HG02852 (cell line): Measurements from ENCODE around the gene FANCI.
"Not testable (repeated sequence)": the region's sequence is repeated elsewhere in the genome, so short reads cannot be mapped to it uniquely, and the experiment has no call there.

Experiments used
- ATAC-seq: cut with Tn5 transposase; IDR thresholded peaks from one replicate; pipeline ENCODE4 v1.9.1; 2021; ENCODE audit warnings: mild to moderate bottlenecking, moderate library complexity; ENCODE audit not compliant: unreplicated experiment

The FANCI gene

GRCh38 chr15:89221543-89221942 lies 22.2 kb upstream of the FANCI start, which contains the start of gene RLBP1:
RLBP1 (minus strand) TSS chr15:89221579; CDS start chr15:89218975, 2,604 bp downstream.
- no peak for ATAC-seq

DNA sequence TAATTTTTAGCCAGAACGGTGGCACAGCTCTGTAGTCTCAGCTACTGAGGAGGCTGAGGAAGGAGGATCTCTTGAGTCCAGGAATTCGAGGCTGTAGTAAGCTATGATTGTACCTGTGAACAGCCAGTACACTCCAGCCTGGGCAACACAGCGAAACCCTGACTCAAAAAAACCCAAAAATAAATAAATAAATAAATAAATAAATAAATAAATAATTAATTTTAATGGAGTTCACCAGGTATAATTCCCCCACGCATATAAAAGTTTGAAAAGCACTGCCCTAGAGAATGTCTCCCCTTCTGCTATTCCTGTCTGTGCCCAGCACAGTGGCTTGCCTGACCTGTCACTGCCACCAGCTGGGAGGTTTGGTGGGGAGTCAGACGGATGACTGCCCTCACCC lies 18.2 kb upstream of the FANCI start:
- ATAC-seq, result no peak

- no peak for ATAC-seq
Observed at GRCh38 chr15:89226359-89227221, 17.2 kb upstream of the FANCI start.

DNA sequence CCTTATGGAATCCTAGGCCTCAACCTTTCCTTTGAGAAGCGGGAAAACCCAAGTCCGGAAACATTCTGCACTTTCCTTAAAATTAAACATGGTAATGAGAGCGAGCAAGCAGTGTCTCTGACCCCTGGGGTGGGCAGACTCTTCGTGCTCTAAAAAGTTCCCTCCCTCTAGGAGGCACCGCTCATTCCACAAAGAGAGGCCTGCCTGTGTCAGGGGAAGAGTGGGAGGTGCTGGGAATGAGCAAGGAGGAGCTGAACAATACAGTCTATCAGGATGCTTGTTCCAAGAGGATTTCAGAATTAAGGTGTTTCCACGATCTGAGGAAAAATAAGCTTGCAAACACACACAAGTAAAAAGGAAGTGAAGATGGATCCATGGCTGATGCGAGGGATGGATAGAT lies 16.4 kb upstream of the FANCI start:
- ATAC-seq, result no peak

- ATAC-seq, result no peak
Observed at GRCh38 chr15:89230277-89230676, 13.5 kb upstream of the FANCI start.

DNA sequence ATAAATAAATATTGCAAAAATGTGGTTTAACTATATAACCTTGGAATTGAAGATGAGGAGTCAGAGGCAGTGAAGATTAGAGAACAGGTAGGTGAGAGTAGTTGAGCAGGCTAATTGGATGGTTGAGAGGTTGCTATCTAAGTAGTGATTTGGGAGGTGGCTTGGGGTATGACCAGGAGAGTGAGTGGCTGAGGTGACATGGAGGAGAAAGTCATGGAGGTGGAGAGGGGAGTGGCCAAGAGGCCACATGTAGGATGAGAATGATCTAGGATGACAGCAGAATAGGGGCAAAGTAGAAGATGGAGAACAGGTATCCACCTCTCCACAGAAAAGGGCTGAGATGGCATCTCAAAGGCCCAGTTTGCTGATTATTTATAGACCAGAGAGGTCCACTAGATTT lies 11.9 kb upstream of the FANCI start:
- no peak for ATAC-seq

DNA sequence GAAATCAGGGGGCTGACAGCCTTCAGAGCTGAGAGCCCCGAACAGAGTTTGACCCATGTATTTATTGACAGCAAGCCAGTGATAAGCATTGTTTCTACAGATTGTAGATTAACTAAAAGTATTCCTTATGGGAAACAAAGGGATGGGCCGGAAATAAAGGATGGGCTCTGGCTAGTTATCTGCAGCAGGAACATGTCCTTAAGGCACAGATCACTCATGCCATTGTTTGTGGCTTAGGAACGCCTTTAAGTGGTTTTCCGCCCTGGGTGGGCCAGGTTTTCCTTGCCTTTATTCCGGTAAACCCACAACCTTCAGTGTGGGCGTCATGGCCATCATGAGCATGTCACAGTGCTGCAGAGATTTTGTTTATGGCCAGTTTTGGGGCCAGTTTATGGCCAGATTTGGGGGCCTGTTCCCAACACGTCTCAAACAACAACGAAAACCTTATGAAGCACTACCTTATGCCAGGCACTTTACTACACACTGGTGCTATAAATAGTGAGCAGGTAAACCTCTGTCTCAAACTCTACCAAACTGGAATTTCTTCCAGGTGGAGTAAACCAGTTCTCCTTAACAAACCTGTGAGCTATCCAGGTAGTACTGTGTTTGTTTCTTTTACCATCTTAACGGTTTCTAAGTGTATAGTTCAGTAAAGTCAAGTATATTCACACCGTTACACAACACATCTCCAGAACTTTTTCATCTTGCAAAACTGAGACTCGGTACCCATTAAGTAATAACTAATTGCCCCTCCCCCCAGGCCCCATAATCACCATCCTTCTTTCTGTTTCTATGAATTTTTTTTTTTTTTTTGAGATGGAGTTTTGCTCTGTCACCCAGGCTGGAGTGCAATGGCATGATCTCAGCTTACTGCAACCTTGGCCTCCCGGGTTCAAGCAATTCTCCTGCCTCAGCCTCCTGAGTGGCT lies 3.6 kb upstream of the FANCI start:
- not testable (repeated sequence) for ATAC-seq

DNA sequence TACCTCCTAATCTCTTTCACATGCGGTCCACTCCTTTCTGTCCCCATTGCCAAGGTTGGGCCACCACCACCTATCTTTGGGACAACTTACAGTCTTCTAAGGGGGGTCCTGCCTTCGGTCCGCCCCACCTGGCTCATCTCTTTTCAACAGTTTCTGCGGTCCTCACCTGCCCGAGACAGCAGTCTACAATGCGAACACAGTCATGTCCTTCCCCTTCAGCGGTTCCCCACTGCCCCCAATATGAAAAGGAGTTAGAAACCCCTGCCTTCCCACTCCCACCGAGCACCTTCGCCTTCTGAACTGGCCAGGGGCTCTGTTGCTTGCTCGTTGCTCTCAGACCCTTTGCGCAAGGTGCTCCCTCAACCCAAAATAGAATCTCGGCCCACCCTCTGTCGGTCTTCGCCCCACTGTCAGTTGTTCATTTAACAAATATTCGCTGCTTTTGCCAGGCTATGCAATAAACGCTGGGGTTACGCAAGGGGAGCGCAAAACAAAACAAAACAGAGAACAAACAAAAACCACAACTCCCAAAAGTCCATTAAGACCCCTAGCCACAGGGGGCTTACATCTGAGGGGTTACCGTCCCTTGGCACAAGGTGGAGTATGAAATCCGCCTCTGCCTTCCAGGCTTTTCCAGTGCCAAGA lies 611 bp upstream of the FANCI start:
- ATAC-seq, result no peak

GRCh38 chr15:89244574-89244903 lies 760 bp downstream of the FANCI start:
- ATAC-seq, result peak; percentile 15

- no peak for ATAC-seq
Observed at GRCh38 chr15:89247446-89247845, 3.7 kb downstream of the FANCI start.

DNA sequence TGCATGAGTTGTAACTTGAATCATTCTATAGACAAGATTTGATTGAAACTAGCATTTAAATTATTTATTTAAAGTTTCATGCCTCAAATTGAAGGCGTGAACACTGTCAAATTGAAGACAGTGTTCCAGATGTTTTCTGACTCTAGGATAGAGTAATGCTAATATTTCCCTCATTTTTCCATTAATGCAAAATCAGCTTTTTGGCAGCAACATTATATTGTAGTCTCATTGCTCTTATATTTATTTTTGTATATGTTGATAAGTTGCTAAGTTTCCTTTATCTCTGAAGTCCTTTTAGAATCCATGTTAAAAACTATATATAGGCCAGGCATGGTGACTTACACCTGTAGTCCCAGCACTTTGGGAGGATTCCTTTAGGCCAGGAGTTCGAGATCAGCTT lies 4.8 kb downstream of the FANCI start:
- ATAC-seq, result no peak

DNA sequence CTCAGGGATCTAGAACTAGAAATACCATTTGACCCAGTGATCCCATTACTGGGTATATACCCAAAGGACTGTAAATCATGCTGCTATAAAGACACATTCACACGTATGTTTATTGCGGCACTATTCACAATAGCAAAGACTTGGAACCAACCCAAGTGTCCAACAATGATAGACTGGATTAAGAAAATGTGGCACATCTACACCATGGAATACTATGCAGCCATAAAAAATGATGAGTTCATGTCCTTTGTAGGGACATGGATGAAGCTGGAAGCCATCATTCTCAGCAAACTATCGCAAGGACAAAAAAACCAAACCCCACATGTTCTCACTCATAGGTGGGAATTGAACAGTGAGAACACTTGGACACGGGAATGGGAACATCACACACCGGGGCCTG lies 6.4 kb downstream of the FANCI start:
- not testable (repeated sequence) for ATAC-seq

DNA sequence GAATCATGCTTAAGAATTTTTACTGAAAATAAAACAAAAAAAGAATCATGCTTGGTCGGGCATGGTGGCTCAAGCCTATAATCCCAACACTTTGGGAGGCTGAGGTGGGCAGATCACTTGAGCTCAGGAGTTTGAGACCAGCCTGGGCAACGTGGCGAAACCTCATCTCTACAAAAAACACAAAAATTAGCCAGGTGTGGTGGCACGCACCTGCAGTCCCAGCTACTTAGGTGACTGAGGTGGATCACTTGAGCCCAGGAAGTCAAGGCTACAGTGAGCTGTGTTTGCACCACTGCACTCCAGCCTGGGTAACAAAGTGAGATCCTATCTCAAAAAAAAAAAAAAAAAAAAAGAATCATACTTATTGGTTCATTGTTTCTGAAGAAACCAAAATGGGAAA lies 33.5 kb downstream of the FANCI start:
- not testable (repeated sequence) for ATAC-seq

DNA sequence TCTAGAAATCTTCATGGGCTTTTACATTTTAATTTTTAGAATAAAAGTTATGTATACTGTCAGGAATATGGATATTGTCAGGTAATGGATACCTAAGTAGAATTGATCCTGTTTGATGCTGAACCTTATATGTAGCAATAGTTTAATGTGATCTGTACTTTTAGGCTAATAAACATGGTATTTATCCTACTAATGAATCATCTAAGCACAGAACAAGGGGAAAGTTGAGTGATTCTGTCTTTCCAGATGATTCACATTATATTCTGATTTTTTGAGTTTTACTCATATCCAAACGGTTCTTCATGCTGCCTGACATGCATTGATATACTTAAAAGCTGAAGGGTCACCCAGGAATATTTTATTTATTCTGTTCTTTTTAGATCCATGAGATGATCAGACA lies 34.5 kb downstream of the FANCI start:
- ATAC-seq, result no peak

DNA sequence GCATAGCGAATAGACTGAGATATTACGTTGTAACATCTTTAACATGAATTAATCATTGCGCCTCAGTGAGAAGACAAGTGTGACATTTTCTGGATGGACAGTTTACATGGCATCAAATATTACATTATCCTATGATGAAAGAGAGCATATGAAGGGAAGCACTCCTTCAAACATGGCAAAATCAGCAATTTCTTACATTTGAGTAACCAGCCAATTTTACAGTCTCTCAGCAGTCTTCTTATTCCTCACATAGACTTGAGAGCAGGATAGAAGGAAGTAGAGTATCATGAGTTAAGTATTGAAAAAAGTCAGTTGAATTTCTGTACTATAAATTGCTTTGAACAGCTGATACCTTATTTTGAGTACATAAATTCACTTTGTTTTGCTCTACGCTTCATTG lies 38.9 kb downstream of the FANCI start:
- ATAC-seq, result no peak

DNA sequence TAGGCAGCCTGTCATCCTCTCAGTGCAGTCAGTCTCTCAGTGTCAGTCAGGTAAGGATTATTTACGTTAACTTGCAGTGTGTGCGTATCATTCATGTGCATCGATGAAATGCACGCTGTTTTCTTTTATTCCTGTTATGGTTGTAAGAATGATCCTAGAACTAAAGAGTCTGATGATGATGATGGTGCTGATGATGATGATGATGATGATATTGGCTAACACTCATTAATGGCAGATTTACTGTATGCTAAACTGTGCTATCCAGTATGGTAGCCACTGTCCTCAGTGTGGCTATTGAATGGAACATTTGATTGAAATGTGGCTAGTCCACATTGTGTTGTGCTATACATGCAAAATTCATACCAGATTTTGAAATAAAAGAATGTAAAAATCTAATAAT lies 39.4 kb downstream of the FANCI start:
- ATAC-seq, result no peak

GRCh38 chr15:89291934-89292438 lies 48.2 kb downstream of the FANCI start:
- no peak for ATAC-seq

DNA sequence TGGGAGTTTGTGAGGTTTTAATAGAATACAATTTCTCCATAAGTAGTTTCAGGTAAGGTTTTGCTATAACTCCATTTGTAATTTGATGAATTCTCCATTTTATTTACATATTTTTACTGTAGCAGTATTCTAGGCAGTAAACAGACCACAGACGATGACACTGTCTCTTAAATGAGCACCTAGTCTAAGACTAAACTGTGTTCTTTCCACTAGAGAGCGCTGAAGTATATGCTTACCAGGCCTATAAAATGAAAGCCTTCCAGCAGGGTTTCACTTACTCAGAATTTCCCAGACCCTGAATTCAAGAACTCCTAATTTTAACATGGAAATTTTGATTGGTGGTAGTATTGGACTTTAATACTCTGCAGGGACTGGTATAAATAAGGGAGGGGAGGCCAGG lies 49.2 kb downstream of the FANCI start:
- no peak for ATAC-seq

- no peak for ATAC-seq
Observed at GRCh38 chr15:89299896-89300295, 56.1 kb downstream of the FANCI start.

DNA sequence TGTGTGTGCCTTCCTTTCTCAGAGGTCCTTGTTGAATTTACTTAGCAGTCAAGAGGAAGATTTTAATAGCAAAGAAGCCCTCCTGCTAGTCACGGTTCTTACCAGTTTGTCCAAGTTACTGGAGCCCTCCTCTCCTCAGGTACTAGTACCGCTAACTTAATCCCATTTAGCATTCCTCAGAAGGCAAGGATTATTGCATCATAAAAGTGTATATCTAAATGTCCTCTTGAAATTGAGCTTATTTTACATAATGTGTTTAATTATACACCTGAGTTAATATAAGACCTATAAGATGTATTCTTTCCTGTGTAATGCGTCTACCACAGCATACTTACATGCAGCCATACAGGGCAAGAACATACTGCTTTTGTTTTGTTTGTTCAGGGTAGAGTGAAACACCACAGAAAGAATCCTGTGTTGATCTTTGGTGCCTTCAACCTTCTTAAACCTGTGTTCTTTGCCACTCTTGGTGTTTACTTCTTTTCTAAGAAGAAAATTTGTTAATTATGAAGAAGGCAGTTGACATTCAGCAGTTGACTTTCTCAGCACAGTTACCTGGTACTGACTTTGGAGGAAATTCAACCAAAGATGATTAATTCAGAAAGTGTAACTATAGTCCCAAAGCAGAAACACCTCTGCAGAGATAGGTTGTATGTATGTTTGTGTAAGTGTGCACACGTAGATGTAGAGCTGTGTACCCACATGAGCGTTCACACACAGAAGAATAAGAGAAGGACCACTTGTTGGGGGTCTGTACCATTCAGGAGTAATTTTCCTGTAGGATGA lies 57.7 kb downstream of the FANCI start:
- ATAC-seq, result no peak
